Activated CD4-positive, alpha-beta T cell treated with anti-CD3 and anti-CD28 coated beads, Interleukin-2, Interleukin-4, amounts not matched to agents 100 ng/mL and 50 ng/mL, durations not matched to agents 16 hours and 8 hours (primary cell): ENCODE data around the gene GNB1.

Source experiments
- DNase-seq: peaks from one replicate; pipeline ENCODE4 v3.0.0-alpha.2; 2020; ENCODE audit warnings: low spot score

Gene GNB1

GRCh38 chr1:1922956-1923833 is 32.3 kb upstream of the GNB1 start:
- DNase-seq: no peak

- no peak for DNase-seq
Observed at GRCh38 chr1:1922702-1922955, 31.7 kb upstream of the GNB1 start.

- no peak for DNase-seq
Observed at GRCh38 chr1:1921901-1922701, 31.2 kb upstream of the GNB1 start.

DNA sequence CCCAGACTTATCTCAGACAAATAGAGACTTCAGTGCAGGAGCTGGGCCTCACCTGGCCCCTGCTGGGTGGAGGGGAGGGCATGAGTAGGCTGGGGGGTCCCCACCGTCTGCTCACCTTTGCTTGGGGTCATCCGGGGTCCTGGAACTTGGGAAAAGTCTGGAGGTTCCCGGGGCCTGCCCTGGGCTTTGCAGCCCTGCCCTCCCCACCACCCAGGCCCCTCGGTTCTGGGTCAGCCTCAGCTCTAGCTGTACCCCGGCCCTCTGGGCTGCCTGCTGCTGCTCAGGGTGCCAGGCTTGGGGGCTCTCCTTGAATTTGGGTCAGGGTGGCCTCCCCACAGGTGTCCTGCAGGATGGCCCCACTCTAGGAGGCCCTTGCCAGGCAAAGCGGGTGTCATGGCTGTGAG is 30.6 kb upstream of the GNB1 start:
- no peak for DNase-seq

DNA sequence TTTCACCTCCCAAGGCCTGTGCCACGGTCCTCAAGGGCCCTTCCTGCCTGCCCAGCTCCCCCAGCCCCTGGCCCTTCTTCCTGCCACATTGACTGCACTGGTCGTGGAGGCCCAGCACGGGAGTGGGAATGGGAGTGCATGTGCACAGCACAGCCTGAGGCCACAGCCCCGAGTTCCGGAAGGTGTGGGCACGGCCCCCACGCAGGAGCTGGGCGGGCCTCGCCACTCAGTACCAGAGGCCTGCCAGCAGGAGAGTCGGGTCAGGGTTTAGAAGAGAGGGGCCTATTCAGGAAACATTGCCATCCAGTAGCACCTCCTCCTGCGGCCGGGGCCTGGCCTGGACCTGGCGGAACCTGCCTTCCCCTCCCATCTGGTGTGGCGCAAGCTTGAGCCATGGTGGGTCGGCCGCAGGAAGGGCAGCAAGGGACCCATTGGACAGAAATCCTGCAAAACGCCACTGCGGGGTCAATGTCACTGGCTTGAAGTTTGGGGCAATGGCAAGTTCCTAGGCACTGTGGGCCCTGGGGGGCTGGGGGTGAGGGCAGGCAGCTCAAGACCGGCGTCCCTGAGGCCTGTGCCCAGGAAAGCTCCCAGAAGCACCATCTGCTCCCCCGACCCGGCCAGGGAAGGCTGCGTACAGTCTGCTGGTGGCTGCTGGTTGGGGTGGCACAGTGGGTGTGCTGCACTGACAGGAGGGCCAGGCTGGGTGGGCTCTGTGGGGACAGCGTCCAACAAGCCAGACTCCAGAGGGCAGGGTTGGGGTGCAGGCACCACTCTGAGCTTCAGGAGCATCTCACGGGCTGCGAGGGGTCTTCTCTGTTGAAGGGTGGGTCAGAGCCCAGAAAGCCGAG is 29.9 kb upstream of the GNB1 start:
- DNase-seq: no peak

GRCh38 chr1:1920057-1920607 is 29.2 kb upstream of the GNB1 start:
- DNase-seq: no peak

DNA sequence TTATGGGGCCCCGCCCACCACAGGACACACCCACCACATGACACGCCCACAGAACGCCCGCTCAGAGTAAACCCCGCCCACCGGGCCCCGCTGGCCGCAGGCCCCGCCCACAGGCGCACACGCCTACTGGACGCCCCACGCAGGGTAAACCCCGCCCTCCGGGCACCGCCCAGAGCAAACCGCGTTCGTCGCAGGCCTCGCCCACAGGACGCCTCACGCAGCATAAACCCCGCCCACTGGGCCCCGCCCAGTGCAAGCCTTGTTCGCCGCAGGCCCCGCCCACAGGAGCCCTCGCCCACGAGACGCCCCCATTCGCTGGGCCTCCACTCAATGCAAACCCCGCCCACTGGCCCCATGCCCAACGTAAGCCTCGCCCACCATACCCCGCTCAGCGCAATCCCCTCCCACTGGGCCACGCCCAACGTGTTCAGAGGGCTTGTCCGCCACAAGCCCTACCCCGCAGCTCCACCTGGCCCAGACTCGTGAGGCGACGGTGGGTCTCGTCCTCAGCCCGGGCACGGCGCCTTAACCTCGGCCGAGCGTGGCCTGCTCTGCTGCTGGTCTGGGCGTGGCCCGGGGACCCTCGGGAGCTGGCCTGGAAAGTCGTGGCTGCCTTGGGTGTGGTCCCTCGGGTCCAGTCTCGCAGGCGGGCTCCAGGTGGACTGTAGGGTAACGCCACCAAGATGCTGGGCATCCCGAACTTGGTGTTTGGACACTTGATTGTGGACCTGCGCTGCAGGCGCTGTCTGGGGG is 28.6 kb upstream of the GNB1 start:
- DNase-seq: peak; percentile 100

DNA sequence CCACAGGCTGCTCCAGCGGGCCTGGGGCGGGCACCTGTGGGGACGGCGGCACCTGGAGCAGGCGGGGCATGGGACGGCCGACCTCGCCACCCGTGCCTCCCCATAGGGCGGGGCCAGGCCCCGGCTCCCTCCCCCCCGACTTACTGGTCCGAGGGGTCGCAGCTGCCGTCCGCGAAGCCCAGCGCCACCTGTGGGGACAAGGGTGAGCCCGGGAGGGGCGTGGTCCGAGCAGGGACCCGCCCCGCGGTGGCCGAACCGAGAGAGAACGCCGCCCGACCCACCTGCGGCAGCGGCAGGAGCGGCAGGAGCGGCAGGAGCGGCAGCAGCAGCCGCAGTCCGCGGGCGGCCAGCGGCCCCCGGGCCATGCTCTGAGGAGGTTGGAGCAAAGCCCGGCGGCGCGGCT is 28.0 kb upstream of the GNB1 start, which contains the start of gene TMEM52:
TSS of gene TMEM52 (minus strand) at position 379 of the 403 bp plus-strand sequence. CDS start at position 365, 14 bp downstream.
- no peak for DNase-seq

GRCh38 chr1:1917995-1918900 is 27.4 kb upstream of the GNB1 start:
- DNase-seq: no peak

DNA sequence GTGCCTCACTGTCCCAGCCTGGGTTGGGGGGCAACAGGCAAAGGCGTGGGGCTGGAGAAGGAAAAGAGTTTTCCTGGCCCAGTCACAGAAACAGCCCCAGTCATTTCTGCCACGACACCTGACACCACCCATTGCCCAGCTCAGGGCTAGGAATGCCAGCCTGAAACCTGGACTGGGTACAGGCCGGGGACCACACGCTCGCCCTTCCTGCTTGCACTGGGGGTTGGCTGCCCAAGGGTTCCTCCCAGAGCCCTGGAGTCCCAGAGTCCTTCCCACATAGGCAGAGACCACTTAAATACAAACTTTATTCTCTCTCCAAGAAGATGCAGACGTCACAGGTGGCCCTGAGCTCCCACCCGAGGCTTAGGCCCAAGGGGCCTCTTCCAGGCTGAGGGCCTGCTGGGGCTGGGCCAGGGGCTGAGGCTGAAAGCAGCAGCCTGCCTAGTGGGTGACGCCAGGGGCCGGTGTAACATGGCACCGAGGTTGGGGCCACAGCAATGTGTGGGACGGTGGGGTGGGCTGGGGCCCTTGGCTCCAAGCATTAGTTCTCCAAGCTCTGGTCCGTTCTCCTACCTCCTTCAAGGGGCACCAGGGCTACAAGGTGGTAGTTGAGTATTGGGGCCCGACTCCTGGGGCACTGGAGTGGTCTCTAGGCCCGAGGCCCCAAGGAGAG is 26.6 kb upstream of the GNB1 start:
- no peak for DNase-seq

DNA sequence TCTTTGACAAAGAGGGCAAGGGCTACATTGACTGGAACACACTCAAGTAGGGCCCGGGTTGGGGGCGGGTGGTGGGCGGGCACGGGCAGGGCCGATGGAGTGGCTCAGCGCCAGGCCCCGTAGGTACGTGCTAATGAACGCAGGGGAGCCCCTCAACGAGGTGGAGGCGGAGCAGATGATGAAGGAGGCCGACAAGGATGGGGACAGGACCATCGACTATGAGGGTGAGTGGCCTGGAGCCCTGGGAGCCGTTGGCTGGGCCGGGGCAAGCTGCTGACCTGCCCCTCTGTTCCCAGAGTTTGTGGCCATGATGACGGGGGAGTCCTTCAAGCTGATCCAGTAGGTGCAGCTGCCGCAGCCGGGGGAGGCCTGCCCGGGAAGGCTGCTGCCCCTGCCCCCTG is 26.0 kb upstream of the GNB1 start:
- DNase-seq: no peak

GRCh38 chr1:1915911-1916840 is 25.3 kb upstream of the GNB1 start:
- DNase-seq: no peak

- no peak for DNase-seq
Observed at GRCh38 chr1:1914971-1915692, 24.2 kb upstream of the GNB1 start, which contains the start of gene CALML6. Gene CALML6, plus strand, starts transcription at chr1:1915260. Its CDS starts 21 bp downstream, at chr1:1915281.

- no peak for DNase-seq
Observed at GRCh38 chr1:1914101-1914970, 23.4 kb upstream of the GNB1 start.

DNA sequence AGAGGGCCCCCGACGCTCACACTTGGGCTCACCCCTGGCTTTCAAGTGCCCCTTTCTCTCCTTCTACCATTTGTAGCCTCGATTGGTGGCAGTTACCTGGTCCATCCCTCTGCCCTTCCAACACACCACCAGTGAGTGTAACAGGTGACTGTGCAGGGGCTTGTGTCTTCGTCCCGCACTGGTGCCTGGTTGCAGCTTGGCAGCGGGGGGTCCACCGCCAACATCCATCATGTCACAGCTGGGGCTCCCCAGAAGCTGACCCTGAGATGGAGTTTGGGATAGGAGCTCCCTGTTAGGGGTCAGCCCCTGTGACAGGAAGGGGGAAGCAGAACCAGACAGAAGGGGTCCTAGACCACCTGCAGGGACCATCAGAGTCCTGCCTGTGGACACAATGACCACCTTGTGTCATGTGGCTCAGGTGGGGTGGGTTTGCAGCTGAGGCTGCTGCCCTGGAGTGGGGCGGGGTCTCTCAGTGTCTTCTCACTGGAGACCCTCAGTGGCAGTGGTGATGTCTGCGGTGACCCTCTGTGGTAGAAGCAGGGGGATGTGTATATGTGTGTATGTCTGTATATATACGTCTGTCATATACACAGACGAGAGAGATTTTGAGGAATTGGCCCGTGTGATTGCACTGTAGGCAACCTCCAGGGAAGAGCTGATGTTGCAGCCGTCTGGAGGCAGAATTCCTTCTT is 20.6 kb upstream of the GNB1 start:
- DNase-seq: no peak

- no peak for DNase-seq
Observed at GRCh38 chr1:1910651-1911331, 19.9 kb upstream of the GNB1 start.
